SU-DHL-6 (cell line): ENCODE data around the gene RPS5.

Experiments
- H2AFZ ChIP-seq: fragments of 200-600 bp; sonication (generic); 2 replicates; pipeline ENCODE4 v1.6.1; 2014; ENCODE audit warnings: low read depth, mild to moderate bottlenecking, moderate library complexity, mixed read lengths, antibody characterized with exemption, low read length; ENCODE audit not compliant: severe bottlenecking
- H3F3A ChIP-seq: fragments of 200-600 bp; shearing (Covaris generic); 2 replicates; pipeline ENCODE4 v1.6.0; 2016; ENCODE audit warnings: antibody characterized with exemption, mild to moderate bottlenecking; ENCODE audit not compliant: insufficient read depth
- H3K27ac ChIP-seq: fragments of 200-600 bp; sonication (generic); 2 replicates; pipeline ENCODE4 v1.5.1; 2016; ENCODE audit warnings: low read depth, mild to moderate bottlenecking, low read length, moderate library complexity, mixed read lengths
- H3K27me3 ChIP-seq: fragments of 200-600 bp; sonication (generic), shearing (Covaris generic); 2 replicates; pipeline ENCODE4 v1.6.0; 2014; ENCODE audit warnings: mild to moderate bottlenecking, low read length
- H3K36me3 ChIP-seq: fragments of 200-600 bp; sonication (generic); 2 replicates; pipeline ENCODE4 v1.6.1; 2014; ENCODE audit warnings: mild to moderate bottlenecking, low read length, mixed read lengths
- H3K4me2 ChIP-seq: fragments of 300-600, 200-600 bp; shearing (Covaris generic), sonication (generic); 2 replicates; pipeline ENCODE4 v1.6.0; 2014; ENCODE audit warnings: low read length, low read depth, mild to moderate bottlenecking; ENCODE audit not compliant: poor library complexity, severe bottlenecking
- H3K4me3 ChIP-seq: fragments of 200-600 bp; sonication (generic); 2 replicates; pipeline ENCODE4 v1.5.1; 2014; ENCODE audit warnings: antibody characterized with exemption, low read length, mild to moderate bottlenecking, mixed read lengths; ENCODE audit not compliant: insufficient read depth, poor library complexity, severe bottlenecking
- H3K79me2 ChIP-seq: fragments of 200-600 bp; sonication (generic); 2 replicates; pipeline ENCODE4 v1.6.1; 2014; ENCODE audit warnings: mild to moderate bottlenecking, low read length, moderate library complexity; ENCODE audit not compliant: insufficient read depth
- H3K9ac ChIP-seq: fragments of 200-600 bp; sonication (generic); 2 replicates; pipeline ENCODE4 v1.7.0; 2014; ENCODE audit warnings: mild to moderate bottlenecking, low read length
- H3K9me2 ChIP-seq: fragments of 200-600 bp; sonication (generic); replicated peaks from 2 replicates; pipeline ENCODE4 v1.6.1; 2014; ENCODE audit warnings: low read length; ENCODE audit not compliant: insufficient read depth
- H3K9me3 ChIP-seq: fragments of 200-600 bp; sonication (generic); 2 replicates; pipeline ENCODE4 v1.6.1; 2014; ENCODE audit warnings: low read length, mixed read lengths; ENCODE audit not compliant: insufficient read depth
- H4K20me1 ChIP-seq: fragments of 200-600 bp; sonication (generic); 2 replicates; pipeline ENCODE4 v1.6.1; 2014; ENCODE audit warnings: low read depth, mild to moderate bottlenecking, antibody characterized with exemption, low read length, moderate library complexity, mixed read lengths
- CTCF ChIP-seq: fragments of 200-600 bp; sonication (generic); IDR thresholded peaks from one replicate; pipeline ENCODE4 v1.5.1; 2017; ENCODE audit warnings: antibody characterized with exemption, mild to moderate bottlenecking, low read length, moderate library complexity; ENCODE audit not compliant: insufficient read depth, poor library complexity, severe bottlenecking
- EZH2phosphoT487 ChIP-seq: fragments of 200-600 bp; sonication (generic), shearing (Covaris generic); conservative IDR thresholded peaks from 2 replicates; pipeline ENCODE4 v1.6.1; 2018; ENCODE audit warnings: mild to moderate bottlenecking, antibody characterized with exemption, low read length, moderate library complexity, mixed read lengths

Gene RPS5

DNA sequence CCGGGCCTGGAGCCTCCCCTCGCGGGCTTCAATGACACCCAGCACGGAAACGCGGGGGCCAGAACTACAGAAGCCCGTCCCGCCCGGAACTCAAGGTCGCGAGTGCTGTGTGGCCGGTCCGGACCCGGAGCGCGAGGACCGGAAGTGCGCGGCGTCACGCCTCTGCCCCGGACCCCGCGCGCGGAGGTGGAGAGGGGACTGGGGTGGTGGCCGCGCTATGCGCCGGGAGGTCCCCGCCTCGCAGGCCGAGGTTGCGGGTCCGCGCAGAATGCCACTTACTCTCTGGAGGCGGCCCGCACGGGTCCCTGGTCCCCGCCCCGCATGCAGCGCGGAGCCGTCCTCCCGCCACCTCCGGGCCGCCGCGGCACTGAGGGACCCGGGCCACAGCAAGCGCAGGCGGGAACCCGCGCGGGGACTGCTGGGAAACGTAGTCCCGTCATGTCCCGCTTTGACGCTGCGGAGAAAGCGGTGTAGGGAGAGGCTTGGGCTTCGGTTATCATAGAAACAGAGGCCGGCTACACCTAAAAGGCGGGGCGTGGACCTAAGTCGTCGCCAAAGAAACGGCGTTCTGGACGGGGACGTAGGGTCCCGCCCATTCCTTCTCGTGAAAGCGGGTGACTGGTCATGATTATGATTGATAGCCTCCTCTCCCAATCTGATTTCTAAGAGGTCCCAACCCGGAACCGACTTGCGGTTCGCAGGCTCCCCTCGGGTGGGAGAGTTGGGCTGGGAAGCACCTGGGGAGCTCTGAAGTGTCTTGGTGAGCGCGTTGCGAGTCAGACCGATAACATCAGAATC, 6.2 kb upstream of the RPS5 start, which contains the start of gene ZNF837:
ZNF837 (minus strand) TSS at position 369 of the 798 bp plus-strand sequence. CDS start 11,698 bp downstream, outside the sequence.
- Histone ChIP-seq H4K20me1 (no peaks in the 10 kb centered on the region), H3K9ac (peak within 1 kb of the TSS; percentile 86), H3K36me3 (no peaks in the 10 kb centered on the region), H3K9me2 (no peaks in the 10 kb centered on the region), H3K27ac (peak within 1 kb of the TSS; percentile 75), H3K79me2 (peaks cover 3% of the 10 kb centered on the region; the same call in 1 of the 2 replicates), H3K4me3 (peak within 1 kb of the TSS; percentile 88), H3F3A (peaks cover 15% of the 10 kb centered on the region), H3K4me2 (peak within 1 kb of the TSS; percentile 79), H3K27me3 (no peaks in the 10 kb centered on the region), H3K9me3 (no peaks in the 10 kb centered on the region), H2AFZ (peak within 1 kb of the TSS; percentile 29)
- TF ChIP-seq CTCF (no peak), EZH2phosphoT487 (no peak)

DNA sequence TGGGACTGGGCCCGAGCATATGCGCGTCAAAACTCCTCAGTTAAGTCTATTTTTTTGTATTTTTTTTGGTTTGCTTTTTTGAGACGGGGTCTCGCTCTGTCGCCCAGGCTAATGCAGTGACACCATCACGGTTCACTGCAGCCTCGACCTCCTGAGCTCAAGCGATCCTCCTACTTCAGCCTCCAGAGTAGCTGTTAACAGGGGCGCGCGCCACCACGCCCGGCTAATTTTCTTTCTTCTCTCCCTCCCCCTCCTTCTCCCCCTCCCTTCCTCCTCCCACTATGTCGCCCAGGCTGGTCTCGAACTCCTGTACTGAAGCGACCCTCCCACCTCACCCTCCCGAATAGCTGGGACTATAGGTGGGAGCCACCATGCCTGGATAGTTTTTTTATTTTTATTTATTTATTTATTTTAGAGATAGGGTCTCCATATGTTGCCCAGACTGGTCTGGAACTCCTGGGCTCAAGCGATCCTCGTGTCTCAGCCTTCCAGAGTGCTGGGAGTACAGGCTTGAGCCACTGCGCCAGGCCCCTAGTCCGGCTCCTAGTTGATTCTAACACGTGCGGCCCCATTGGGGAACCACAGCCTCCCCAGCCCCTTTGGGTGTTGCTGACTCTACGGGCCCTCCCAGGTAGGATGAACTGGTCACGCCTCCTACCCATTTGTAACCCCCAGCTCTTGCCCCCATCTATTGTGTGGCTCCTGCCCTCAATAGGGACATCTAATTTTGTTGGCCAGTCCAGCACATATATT, 5.4 kb upstream of the RPS5 start:
- peaks cover 3% of the 10 kb centered on the region; the same call in 1 of the 2 replicates for H3K79me2 ChIP-seq
- H4K20me1 ChIP-seq: no peaks in the 10 kb centered on the region
- H2AFZ ChIP-seq: no peak overlapping the region

DNA sequence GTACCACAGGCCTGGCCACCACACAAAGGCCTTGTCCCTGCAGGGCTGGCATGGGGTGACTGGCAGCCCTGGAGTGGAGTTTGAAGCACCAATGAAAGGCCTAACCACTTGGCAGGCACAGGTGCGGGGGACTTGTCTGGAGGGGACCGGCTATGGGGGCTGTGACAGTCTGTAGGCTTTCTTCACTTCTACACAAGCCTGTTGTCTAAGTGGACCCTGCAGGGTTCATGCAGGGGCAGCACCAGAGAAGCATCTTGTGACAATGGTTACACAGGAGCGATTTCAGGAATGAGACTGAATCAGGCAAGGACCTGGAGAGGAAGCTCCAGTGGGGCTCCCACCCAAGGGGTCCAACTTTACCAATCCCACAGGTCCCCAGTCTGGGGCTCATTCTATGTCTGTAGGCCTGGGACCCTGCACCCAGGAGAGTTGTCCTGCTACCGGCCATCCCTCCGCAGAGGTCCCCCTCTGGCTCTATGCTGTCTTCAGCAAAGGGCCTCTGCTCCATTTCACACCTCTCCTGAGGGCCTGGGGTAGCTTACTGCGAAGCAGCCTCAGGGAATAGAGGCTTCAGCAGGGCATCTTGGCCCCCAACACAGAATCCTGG, 4.0 kb upstream of the RPS5 start:
- no peak for TF ChIP-seq EZH2phosphoT487
- TF ChIP-seq CTCF: no peak
- H3K36me3 ChIP-seq: peaks cover under 1% of the 10 kb centered on the region
- H3K27me3 ChIP-seq: no peaks in the 10 kb centered on the region
- peaks cover 13% of the 10 kb centered on the region for H3K79me2 ChIP-seq
- peaks cover 17% of the 10 kb centered on the region for H3F3A ChIP-seq
- H3K27ac ChIP-seq: no peak overlapping the region
- H3K9ac ChIP-seq: no peak overlapping the region
- no peaks in the 10 kb centered on the region for H3K9me3 ChIP-seq
- H3K4me2 ChIP-seq: no peak overlapping the region
- no peak overlapping the region for H2AFZ ChIP-seq
- no peaks in the 10 kb centered on the region for H3K9me2 ChIP-seq
- H4K20me1 ChIP-seq: peaks cover 5% of the 10 kb centered on the region; the same call in 1 of the 2 replicates
- no peak overlapping the region for H3K4me3 ChIP-seq

More for the DNA sequence above, 5.4 kb upstream of the RPS5 start:
- TF ChIP-seq CTCF (no peak), EZH2phosphoT487 (no peak)
- Histone ChIP-seq H3K4me2 (peak overlapping the region; percentile 68), H3K9me2 (no peaks in the 10 kb centered on the region), H3K9ac (peak overlapping the region; percentile 86), H3K27me3 (no peaks in the 10 kb centered on the region), H3K4me3 (peak overlapping the region; percentile 88), H3F3A (peaks cover 17% of the 10 kb centered on the region), H3K36me3 (no peaks in the 10 kb centered on the region), H3K27ac (peak overlapping the region; percentile 47), H3K9me3 (no peaks in the 10 kb centered on the region)
